ENCODE measurements around the gene DNAH1.

- TF ChIP-seq POLR2A (IDR thresholded peaks at IDR 0.05; ENCODE audit: low read length) = no peak
- TF ChIP-seq GATA1 (IDR thresholded peaks at IDR 0.05; ENCODE audit: low read depth, low read length) = no peak
These were observed 107.1 kb downstream of the DNAH1 start for GRCh38 chr3:52423173-52423572.
